ENCODE results near the gene PMEPA1.

DNA sequence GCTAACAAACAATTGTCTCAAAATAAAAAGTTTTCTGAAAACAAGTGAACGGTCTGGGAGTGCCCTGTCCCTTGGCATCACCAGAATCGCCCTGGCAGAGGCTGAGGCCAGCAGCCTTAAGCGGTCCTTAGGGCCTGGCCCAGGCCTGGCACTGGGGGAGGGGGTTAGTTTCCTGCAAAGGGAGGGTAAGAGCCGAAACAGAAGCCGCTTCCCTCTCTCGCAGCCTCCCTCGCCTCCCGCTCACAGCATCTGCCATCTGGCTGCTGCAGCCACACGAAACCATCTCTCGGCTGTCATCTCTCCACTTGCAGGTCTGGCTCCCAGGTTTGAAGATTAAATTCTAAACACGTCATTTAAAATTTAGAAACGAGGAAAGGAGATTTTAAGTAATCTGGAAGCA, 31.5 kb downstream of the PMEPA1 start:
- TF ChIP-seq, protein P1, sequence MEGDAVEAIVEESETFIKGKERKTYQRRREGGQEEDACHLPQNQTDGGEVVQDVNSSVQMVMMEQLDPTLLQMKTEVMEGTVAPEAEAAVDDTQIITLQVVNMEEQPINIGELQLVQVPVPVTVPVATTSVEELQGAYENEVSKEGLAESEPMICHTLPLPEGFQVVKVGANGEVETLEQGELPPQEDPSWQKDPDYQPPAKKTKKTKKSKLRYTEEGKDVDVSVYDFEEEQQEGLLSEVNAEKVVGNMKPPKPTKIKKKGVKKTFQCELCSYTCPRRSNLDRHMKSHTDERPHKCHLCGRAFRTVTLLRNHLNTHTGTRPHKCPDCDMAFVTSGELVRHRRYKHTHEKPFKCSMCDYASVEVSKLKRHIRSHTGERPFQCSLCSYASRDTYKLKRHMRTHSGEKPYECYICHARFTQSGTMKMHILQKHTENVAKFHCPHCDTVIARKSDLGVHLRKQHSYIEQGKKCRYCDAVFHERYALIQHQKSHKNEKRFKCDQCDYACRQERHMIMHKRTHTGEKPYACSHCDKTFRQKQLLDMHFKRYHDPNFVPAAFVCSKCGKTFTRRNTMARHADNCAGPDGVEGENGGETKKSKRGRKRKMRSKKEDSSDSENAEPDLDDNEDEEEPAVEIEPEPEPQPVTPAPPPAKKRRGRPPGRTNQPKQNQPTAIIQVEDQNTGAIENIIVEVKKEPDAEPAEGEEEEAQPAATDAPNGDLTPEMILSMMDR (conservative IDR thresholded peaks at IDR 0.05; ENCODE audit: low read length) = no peak
- TF ChIP-seq EZH2phosphoT487 (IDR thresholded peaks at IDR 0.05; ENCODE audit: borderline replicate concordance, low read depth, low read length) = no peak

All from OCI-LY7 (cell line).